Stimulated activated CD8-positive, alpha-beta memory T cell treated with anti-CD3 and anti-CD28 coated beads, Interleukin-4, amount 100 ng/mL, for 4 hours (primary cell): ENCODE data around the gene MAGEA9.
"Not testable (repeated sequence)": the region's sequence is repeated elsewhere in the genome, so short reads cannot be mapped to it uniquely, and the experiment has no call there.

Experiments
- DNase-seq, 2 donors: peaks; one replicate each; pipeline ENCODE4 v3.0.0-alpha.2; 2020; ENCODE audit warnings: low read depth in 2 of 2, low spot score in 1 of 2

Gene MAGEA9, protein sequence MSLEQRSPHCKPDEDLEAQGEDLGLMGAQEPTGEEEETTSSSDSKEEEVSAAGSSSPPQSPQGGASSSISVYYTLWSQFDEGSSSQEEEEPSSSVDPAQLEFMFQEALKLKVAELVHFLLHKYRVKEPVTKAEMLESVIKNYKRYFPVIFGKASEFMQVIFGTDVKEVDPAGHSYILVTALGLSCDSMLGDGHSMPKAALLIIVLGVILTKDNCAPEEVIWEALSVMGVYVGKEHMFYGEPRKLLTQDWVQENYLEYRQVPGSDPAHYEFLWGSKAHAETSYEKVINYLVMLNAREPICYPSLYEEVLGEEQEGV

DNA sequence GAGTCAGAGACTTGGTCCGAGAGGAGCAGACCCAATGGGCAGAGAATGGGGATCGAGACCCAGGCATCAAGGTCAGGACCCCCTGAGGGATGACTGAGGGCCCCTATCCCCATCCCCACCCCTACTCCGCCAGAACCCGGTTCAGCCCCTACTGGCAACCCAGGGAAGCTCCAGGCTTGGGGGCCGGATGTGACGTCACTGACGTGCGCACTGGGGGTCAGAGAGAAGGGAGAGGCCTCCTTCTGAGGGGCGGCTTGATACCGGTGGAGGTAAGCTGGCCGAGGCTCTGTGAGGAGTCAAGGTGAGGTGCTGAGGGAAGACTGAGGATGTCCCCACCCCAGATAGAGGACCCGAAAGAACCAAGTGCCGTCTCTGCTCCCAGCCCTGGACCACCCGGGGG is at the start of gene MAGEA9:
Gene MAGEA9 (plus strand): TSS at position 204 of the 400 bp plus-strand sequence. CDS start 4,281 bp downstream, outside the sequence.
- not testable (repeated sequence) for DNase-seq

DNA sequence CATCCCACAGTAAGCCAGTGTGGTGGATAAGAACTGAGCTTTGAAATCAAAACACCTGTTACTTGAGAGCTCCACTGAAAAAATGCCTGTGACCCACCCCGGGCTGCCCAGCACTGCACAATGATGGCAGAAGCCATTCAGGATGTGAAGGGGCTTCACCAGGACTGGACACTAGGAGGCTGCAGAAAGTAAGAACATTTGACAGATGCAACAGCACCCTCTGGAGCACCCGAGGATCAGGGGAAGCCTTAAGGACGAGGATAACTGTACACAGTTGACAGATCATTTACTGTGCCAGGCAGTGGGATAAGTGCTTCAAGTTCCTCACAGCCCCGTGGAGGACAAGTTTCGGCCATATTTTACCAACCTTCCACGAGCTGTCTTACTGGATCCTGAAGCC is 39.5 kb upstream of the MAGEA9 start:
- not testable (repeated sequence) for DNase-seq

DNA sequence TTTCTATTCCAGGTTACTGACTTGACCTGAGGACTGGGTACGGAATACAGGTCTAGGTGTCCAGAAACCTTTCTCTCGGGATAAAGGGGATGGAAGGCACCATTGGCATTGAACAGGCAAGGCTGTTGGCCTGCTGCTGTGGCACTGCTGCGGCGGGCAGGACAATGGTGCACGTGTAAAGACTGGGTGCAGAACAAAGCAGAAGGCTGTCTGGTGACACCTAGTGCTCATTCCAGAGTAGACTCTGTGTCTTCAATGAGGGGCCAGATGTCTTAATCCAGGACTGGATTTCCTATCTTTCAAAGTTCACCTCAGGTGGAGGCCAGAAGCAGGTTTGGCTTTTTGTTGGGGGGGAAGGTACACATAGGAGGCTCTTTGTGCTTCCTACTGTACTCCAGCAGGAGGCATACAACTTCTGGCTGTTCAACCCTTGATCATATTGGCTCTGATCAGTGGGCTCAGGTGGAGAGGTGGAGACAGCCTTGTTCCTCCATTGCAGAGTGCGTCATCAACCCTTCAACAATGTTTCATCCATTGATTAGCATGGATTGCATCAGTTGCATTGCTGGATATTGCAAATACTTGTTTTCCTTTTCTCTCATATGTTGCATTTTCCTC is 35.2 kb upstream of the MAGEA9 start:
- DNase-seq: not testable (repeated sequence)

DNA sequence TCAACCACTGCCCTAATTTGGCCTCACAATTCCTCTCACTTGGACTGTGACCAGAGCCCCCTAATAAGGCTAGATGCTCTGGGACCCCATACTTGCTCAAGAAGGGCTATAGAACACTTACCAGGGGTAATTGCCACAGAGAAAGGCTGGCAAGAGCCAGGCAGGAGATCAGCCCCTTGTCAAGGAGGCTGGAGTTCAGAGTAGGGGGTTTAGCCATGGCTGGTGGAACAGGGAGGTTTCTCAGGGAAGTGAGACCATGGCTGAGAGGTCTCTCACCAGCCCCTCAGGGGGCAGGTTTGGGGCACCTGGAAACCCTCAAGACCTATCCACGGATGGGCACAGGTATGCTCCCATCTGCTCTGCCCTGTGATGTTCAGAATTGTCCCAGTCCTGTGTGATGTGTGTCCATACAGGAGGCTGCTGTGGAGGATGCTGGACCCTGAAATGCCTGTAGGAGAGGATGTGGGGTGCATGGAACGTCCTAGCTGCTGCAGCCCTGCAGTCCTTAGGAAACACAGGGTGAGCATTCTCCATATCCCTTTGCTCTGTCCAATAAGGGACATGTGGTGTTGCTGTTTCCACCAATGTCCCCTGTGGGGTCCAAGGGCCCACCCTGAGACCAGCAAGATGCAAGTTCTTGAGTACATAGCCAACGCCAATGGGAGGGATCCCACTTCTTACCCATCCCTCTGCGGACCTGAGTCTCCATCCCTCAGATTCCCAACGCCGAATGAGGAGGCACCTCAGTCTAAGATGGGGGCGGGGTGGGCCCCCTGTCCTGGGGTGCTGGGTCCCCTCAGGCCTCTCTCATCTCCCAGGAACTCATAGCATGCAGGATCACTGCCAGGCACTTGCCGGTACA is 24.3 kb upstream of the MAGEA9 start:
- DNase-seq: no peak

DNA sequence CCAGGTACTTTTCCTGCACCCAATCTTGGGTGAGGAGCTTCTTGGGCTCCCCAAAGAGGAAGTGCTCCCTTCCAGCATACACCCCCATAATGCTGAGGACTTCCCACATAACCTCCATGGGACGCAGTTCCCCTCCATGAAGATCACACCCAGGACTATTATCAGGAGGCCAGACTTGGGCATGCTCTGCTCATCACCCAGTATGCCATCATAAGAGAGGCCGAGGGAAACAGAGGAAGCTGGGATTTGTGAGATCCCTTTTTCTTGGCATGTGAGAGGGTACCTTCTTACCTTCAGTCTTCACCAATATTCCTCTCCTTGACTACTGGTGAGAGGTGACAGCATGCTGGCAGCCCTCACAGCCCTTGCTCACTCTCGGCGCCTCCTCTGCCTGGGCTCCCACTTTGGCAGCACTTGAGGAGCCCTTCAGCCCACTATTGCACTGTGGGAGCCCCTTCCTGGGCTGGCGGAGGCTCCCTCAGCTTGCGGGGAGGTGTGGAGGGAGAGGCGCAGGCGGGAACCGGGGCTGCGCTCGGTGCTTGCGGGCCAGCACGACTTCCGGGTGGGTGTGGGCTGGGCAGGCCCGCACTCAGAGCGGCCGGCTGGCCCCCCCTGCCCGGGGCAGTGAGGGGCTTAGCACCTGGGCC is 23.5 kb upstream of the MAGEA9 start:
- no peak for DNase-seq

DNA sequence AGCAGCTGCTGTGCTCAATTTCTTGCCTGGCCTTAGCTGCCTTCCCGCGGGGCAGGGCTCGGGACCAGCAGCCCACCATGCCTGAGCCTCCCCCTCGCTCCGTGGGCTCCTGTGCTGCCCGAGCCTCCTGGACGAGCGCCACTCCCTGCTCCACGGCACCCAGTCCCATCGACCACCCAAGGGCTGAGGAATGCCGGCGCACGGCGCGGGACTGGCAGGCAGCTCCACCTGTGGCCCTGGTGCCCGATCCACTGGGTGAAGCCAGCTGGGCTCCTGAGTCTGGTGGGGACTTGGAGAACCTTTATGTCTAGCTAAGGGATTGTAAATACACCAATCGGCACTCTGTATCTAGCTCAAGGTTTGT is 23.0 kb upstream of the MAGEA9 start:
- DNase-seq: not testable (repeated sequence)

DNA sequence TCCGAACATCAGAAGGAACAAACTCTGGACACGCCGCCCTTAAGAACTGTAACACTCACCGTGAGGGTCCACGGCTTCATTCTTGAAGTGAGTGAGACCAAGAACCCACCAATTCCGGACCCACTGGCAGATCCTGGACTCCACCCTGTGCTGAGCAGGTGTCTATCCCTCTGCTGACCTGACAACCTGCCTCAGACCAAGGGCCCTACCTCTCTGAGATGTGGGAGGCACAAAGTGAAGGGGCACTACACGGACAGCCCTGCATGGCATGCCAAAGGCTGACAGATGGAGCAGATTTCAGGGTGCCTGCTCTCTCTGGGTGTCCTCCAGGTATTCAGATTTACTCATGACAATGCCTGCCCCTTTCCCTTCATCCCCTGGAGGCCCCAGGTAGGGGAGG is 21.9 kb upstream of the MAGEA9 start:
- DNase-seq: no peak

DNA sequence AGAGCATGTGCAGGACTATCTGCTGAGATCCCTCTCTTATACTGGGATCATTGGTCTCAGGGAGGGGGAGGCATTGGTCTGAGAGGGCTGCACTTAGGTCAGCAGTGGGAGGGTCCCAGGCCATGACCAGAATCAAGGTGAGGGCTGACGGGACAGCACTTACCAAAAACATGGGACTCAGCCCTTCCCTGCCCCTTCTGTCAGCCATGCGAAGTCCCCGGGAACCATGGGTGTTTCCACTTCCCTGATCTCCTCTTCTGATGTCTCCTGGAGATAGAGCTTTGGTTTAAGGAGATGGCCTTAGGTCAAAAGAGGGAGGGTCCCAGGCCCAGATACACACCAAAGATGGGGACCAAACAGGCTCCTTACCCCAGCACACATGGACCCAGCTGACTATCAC is 20.8 kb upstream of the MAGEA9 start:
- DNase-seq: no peak

DNA sequence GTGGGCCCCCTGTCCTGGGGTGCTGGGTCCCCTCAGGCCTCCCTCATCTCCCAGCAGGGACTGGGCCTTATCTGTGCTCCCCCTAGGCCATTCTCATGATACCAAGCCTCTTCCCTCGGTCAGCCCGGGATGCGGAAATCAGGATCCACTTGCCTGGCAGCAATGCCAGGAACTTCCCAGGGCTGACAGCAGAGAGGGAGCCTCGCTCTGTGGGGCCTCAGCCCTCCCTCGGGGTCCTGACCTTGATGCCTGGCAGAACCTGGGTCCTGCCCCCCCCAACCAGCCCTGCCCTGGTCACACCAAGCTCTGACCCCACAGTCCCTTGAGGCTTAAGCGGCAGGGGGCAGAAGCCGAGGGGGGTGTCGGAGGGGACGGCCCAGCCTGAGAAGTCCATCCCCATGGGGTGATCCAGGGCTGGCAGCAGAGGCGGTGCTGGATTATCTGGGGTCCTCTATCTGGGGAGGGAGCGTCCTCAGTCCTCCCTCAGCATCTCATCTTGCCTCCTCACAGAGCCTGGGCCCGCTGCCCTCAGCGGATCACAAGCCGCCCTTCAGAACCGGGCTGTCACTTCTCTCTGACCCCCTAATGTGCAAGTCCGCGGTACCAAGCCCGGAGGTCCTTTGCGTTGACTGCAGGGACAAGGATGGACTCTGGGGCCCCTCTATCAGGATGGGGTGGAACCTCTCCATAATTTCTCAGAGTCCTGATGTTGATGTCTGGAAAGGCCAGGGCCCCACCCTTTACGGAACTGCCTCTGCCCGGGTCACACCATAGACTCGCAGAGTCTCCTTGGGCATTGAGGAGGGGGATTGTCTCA is 19.7 kb upstream of the MAGEA9 start:
- not testable (repeated sequence) for DNase-seq

DNA sequence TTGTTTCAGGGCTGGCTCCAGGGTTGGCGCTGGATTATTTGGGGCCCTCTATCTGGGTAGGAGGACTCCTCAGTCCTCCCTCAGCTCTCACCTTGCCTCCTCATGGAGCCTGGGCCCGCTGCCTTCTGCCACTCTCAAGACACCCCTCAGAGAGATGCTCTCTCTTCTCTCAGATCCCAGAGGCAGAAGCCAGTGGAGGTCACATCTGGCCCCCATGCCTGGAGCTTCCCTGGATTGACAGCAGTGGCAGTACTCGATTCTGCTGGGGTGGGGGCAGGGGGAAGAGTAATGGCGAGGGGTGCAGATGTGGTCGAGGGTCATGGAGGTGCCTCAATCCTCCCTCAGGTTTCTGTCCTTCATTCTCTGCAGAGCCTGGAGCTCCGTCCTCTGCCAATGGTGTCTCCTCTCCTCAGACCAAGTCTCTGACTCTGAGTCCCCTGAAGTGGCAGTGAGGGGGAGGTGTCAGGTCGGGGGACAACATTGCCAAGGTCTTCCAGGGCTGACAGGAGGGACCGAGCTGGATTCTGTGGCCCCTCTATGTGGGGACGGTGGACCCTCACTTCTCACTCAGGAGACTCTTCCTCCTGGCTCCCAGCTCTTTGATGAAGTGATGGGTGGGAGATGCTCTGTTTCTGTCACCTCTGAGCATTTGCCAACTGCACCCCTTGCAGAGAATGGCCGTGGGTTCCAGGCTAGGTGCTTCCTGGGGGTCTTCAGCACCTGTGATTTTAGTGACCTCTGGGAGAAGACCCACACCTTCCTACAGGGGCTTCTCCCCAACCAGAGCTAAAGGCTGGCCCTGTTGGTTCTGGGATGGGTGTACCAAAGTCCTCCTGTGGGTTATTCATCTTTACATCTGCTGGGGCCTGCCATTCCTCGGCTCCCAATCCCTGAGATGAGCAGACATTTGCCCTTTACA is 18.8 kb upstream of the MAGEA9 start:
- DNase-seq: no peak

DNA sequence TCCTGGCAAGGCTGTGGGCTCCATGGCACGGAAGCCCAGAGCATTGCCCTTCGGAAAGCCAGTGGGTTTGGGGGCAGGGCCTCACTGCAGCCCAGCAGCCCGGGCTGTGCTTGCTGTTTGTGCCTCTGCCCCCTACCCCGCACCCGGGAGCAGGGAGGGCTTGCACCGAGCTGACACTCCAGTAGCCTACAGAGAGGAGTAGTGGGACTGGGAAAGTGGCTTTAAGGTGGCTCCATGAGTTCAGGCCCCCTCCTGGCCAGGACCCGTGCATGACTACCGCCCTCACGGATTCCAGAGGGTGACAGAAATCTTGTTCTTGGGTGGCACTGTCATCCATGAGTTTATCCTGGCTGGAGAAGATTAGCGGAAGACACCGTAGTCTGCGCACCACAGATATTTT is 11.4 kb upstream of the MAGEA9 start:
- DNase-seq: not testable (repeated sequence)

DNA sequence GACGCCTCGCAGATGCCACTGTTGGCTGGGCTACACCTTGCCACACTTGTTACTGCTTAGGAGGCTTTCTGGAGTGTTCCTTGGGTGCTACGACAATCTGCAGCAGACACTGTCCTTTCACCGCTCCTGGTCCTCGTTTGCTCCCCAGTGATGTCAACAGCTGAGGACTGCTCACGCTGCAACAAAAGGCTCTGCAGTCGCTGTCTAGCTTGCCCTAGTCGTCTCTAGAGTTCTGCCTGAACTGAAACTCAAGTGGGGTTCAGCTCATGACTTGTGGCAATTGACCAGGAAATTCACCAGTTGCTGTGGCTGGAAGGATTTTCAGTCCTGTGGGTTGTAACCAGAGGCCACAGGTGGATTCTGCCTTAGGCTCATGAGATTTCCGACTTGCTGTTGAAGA is 8.7 kb upstream of the MAGEA9 start:
- DNase-seq: not testable (repeated sequence)

DNA sequence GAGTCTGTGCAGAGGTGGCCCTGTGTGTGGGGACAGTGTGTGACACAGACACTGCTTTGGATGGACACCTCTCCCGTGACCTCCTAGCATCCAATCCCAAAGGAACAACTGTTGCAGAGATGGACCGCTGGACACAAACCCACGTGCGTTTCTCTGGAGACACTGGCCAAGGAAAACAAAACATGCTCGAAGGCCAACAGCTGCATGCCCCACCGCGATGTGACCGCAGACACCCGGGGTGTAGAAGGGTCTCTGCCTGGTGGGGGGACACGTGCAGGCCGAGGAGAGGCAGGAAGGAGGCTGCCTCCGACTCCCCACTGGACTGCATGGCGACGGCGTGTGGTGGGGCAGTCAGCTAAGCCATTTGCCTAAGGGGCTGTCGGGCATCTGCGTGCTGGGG is 8.0 kb upstream of the MAGEA9 start, which contains the start of gene HSFX1:
Gene HSFX1 (plus strand): TSS at position 301 of the 400 bp plus-strand sequence. CDS start 614 bp downstream, outside the sequence.
- not testable (repeated sequence) for DNase-seq

DNA sequence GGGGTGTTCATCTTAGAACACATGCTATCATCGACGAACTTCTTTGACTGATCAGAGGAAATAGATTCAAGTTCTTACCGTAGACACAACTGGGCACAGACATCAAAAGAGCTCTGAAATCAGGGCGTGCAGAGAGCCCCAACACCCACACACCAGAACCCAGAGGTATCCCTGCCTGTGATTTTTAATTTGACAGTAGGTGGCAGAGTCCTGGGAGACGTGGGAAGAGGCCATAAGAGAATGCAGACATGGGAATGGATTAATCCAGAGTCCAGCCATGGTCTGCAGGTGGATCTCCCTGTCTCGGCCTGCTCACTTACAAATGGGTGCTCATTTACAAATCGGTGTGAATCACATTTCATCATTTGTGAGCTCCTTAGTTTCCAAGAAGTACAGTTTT is 3.7 kb upstream of the MAGEA9 start:
- DNase-seq: not testable (repeated sequence)

DNA sequence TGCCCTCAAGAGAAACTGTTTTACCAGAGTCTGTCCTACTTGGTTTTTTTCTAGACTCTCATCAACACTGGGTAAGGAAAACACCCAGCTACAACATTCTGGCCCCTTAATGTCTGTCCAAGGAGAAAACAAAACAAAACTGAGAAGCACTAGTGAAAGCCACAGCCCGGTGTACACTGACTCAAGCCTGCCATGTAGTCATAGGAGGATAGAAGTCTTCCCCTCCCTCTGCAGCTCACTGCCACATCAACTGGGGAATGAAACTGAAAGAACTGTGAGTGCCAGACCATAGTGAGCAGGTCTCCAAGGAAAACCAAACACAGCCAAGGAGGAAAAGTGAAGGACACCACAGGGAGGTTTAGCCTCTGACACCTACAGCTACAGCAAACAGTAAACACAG is 13.8 kb downstream of the MAGEA9 start:
- not testable (repeated sequence) for DNase-seq

DNA sequence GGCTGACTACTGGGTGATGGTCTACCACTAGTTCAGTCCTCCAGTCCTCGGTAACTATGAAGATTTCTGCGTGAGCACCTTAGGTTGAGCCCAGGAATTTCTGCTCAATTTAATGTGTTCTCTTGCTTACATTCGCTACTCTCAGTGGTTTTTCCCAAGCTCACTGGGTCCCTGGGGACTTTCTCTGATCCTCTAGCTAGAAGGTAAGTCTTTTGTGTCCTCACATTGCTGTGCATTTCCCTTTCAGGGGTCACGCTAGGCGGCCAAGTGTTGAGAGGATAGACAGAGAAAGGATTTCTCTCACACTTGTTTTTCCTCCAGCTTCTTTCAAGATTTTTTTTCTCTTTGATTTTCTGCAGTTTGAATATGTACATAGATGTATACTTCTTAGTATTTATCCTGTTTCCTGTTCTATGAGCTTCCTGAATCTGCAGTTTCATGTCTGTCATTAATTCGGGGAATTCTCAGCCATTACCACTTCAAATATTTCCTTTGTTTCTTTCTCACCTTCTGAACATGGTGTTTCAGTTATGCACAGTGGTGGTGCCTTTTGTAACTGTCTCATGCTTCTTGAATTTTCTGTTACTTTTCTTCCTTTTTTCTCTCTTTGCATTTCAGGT is 17.5 kb downstream of the MAGEA9 start:
- DNase-seq: no peak

DNA sequence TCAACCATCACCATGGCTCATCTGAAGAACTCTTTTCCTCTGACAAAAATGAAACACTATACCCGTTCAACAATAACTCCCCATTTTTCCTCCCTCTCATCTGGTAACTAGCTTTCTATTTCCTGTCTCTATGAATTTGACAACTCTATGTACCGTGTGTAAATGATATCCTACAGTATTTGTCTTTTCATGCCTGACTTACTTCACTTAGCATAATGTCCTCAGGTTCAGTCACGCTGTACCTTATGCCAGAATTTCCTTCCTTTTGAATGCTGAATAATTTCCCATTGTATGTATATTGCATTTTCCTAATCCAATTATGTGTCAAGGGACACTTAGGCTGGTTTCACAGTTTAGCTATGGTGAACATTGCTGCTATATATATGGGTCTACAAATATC is 18.2 kb downstream of the MAGEA9 start:
- DNase-seq: no peak

DNA sequence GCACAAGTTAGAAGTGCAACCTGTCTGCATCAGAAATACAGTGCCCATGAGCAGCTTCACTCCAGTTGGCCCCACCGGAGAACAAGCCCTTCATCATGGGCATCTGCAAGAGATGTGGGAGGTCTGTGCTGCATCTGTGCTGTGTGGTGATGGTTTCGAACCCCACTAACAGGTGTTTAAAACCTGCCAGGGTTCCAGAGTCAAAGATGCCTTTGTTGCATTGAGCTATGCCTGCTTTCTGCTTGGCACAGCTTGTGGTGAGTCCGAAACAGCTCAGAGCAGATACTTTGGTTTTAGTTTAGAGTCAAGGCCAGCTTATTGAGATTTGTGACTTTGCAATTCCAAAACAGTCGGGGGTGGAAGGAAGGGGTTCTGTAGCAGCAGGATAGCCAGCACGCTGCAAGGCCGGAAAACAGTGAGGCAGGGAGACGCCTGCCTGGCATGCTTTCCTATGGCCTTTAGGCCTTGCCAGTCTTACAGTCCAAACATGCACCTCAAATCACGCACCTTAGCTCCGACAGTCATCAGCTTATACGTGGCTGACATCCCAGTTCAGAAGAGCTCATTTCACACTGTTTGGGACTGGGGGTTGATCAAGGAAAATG is 21.8 kb downstream of the MAGEA9 start:
- no peak for DNase-seq

DNA sequence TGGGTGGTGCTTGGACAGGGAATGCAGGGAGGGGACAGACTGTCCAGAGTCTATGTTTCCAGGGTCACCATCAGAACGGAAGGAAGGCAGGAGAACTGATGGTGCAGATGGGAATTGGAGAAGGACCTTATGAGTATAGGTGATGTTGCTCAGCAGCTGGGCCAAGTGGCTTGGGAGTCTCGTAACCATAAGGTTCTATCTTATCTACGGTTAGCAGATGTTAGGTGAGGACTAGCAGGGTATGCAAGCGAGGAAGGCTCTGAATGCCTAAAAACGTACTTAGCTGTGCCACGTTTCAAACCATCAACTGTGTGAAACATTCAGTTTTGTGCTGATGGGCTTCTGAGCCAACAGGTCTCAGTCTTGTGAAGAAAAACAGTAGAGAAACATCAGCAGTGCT is 22.4 kb downstream of the MAGEA9 start:
- no peak for DNase-seq
